ENCODE measurements around the gene CPSF2.

DNA sequence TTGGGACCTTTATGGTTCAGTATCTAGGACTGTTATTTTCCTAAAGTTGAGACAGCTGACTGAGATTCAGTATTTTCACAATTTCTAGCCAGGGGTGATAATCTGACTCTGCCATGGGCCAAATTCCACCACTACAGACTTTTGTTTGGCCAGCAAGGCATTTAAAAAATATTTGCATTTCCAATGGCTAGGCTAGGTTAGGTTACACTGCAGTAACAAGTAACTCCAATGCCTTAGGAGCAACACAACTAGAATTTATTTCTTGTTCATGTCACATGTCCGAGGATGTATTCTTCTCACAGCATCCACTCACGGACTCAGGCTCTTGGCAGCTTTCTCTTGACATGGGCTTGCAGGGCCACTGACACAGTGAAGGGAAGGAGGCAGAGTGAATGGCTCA, 83.0 kb downstream of the CPSF2 start:
- TF ChIP-seq, protein P1, sequence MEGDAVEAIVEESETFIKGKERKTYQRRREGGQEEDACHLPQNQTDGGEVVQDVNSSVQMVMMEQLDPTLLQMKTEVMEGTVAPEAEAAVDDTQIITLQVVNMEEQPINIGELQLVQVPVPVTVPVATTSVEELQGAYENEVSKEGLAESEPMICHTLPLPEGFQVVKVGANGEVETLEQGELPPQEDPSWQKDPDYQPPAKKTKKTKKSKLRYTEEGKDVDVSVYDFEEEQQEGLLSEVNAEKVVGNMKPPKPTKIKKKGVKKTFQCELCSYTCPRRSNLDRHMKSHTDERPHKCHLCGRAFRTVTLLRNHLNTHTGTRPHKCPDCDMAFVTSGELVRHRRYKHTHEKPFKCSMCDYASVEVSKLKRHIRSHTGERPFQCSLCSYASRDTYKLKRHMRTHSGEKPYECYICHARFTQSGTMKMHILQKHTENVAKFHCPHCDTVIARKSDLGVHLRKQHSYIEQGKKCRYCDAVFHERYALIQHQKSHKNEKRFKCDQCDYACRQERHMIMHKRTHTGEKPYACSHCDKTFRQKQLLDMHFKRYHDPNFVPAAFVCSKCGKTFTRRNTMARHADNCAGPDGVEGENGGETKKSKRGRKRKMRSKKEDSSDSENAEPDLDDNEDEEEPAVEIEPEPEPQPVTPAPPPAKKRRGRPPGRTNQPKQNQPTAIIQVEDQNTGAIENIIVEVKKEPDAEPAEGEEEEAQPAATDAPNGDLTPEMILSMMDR (IDR thresholded peaks at IDR 0.05; ENCODE audit: poor library complexity) = no peak
- TF ChIP-seq EZH2phosphoT487 (IDR thresholded peaks at IDR 0.05; ENCODE audit: low read depth, severe bottlenecking, unreplicated experiment) (no peak), EZH2 (IDR thresholded peaks at IDR 0.05; ENCODE audit: borderline replicate concordance) (no peak)
